ENCODE results near the gene HNRNPUL1. TPM values are rescaled to one million over a fixed set of nuclear protein-coding genes. Genes with fewer than 3 reads are reported as not detected.

Gene HNRNPUL1
- total RNA-seq, 2 experiments from 2014 or later, result 367 to 388 TPM

GRCh38 chr19:41234512-41235168 is 29.5 kb upstream of the HNRNPUL1 start:
- no peaks in the 10 kb centered on the region for H3K9me3 ChIP-seq (ENCODE audit: control insufficient read depth in 1 of 2, insufficient read depth in 1 of 2, low read length in 2 of 2)
- ATAC-seq (ENCODE audit: poor library complexity) (no peak), DNase-seq (no peak)
- no peaks in the 10 kb centered on the region for H3K36me3 Mint-ChIP-seq (ENCODE audit: low read depth)
- no peaks in the 10 kb centered on the region for H3K36me3 ChIP-seq (ENCODE audit: insufficient read depth, low read length)
- H3K4me1 Mint-ChIP-seq (ENCODE audit: low read depth), result no peaks in the 10 kb centered on the region
- ChIA-PET CTCF (no interaction called here), POLR2A (interaction anchor here (1.0 kb wide), 1 partner anchor 29 kb away, joined by 4 read pairs; the partner anchor contains the start of gene HNRNPUL1)
- TF ChIP-seq CTCF (IDR thresholded peaks at IDR 0.05), result no peak
- H3K27ac Mint-ChIP-seq, result no peak overlapping the region
- no peak overlapping the region for H3K27ac ChIP-seq (ENCODE audit: low read depth in 1 of 2, low read length in 2 of 2)
- intact Hi-C loops (cut with DNase I, micrococcal nuclease), result no loop called here
- no peak overlapping the region for H3K4me3 Mint-ChIP-seq
- no peaks in the 10 kb centered on the region for H3K27me3 ChIP-seq (ENCODE audit: control insufficient read depth in 1 of 2, insufficient read depth in 2 of 2, low read length in 2 of 2)
- H3K27me3 Mint-ChIP-seq, result peaks cover 6% of the 10 kb centered on the region
- H3K4me1 ChIP-seq (ENCODE audit: insufficient read depth, low read length), result no peaks in the 10 kb centered on the region
- no peaks in the 10 kb centered on the region for H3K9me3 Mint-ChIP-seq
- H3K4me3 ChIP-seq (ENCODE audit: low read length), result no peak overlapping the region

GRCh38 chr19:41235480-41235879 is 28.7 kb upstream of the HNRNPUL1 start:
- intact Hi-C loops (cut with DNase I, micrococcal nuclease), result no loop called here
- H3K27ac ChIP-seq (ENCODE audit: low read depth in 1 of 2, low read length in 2 of 2), result no peak overlapping the region
- Mint-ChIP-seq H3K27ac (no peak overlapping the region), H3K4me1 (ENCODE audit: low read depth) (no peaks in the 10 kb centered on the region), H3K9me3 (no peaks in the 10 kb centered on the region), H3K36me3 (ENCODE audit: low read depth) (no peaks in the 10 kb centered on the region), H3K4me3 (no peak overlapping the region), H3K27me3 (peaks cover 6% of the 10 kb centered on the region)
- no peak overlapping the region for H3K4me3 ChIP-seq (ENCODE audit: low read length)
- H3K27me3 ChIP-seq (ENCODE audit: control insufficient read depth in 1 of 2, insufficient read depth in 2 of 2, low read length in 2 of 2), result no peaks in the 10 kb centered on the region
- no peaks in the 10 kb centered on the region for H3K4me1 ChIP-seq (ENCODE audit: insufficient read depth, low read length)
- no peaks in the 10 kb centered on the region for H3K36me3 ChIP-seq (ENCODE audit: insufficient read depth, low read length)
- ATAC-seq (ENCODE audit: poor library complexity), result no peak
- no peak for TF ChIP-seq CTCF (IDR thresholded peaks at IDR 0.05)
- no peaks in the 10 kb centered on the region for H3K9me3 ChIP-seq (ENCODE audit: control insufficient read depth in 1 of 2, insufficient read depth in 1 of 2, low read length in 2 of 2)
- ChIA-PET POLR2A (interaction anchor here (1.0 kb wide), 1 partner anchor 28 kb away, joined by 4 read pairs; the partner anchor contains the start of gene HNRNPUL1), CTCF (no interaction called here)
- DNase-seq, result no peak

- H3K27me3 Mint-ChIP-seq, result peaks cover 6% of the 10 kb centered on the region
- no peaks in the 10 kb centered on the region for H3K27me3 ChIP-seq (ENCODE audit: control insufficient read depth in 1 of 2, insufficient read depth in 2 of 2, low read length in 2 of 2)
- ChIA-PET CTCF (no interaction called here), POLR2A (no interaction called here)
- H3K36me3 Mint-ChIP-seq (ENCODE audit: low read depth), result no peaks in the 10 kb centered on the region
- no peaks in the 10 kb centered on the region for H3K9me3 Mint-ChIP-seq
- H3K4me3 ChIP-seq (ENCODE audit: low read length), result no peak overlapping the region
- no peak for TF ChIP-seq CTCF (IDR thresholded peaks at IDR 0.05)
- no peak for ATAC-seq (ENCODE audit: poor library complexity)
- no peaks in the 10 kb centered on the region for H3K4me1 ChIP-seq (ENCODE audit: insufficient read depth, low read length)
- H3K4me1 Mint-ChIP-seq (ENCODE audit: low read depth), result no peaks in the 10 kb centered on the region
- no peak overlapping the region for H3K4me3 Mint-ChIP-seq
- no peak overlapping the region for H3K27ac ChIP-seq (ENCODE audit: low read depth in 1 of 2, low read length in 2 of 2)
- no peak overlapping the region for H3K27ac Mint-ChIP-seq
- no peak for DNase-seq
- no peaks in the 10 kb centered on the region for H3K36me3 ChIP-seq (ENCODE audit: insufficient read depth, low read length)
- intact Hi-C loops (cut with DNase I, micrococcal nuclease), result no loop called here
- no peaks in the 10 kb centered on the region for H3K9me3 ChIP-seq (ENCODE audit: control insufficient read depth in 1 of 2, insufficient read depth in 1 of 2, low read length in 2 of 2)
Observed at GRCh38 chr19:41238244-41238643, 25.9 kb upstream of the HNRNPUL1 start.

Measured in CD4-positive, alpha-beta T cell (primary cell).